MM.1S (cell line): ENCODE results near the gene PROKR2.

Experiments
- DNase-seq: peaks from one replicate; pipeline ENCODE4 v3.0.0-alpha.2; 2015
- H2AFZ ChIP-seq: fragments of 300-600 bp; sonication (generic); 2 replicates; pipeline ENCODE4 v1.6.0; 2016; ENCODE audit warnings: antibody characterized with exemption, low read length
- H3F3A ChIP-seq: fragments of 300-600 bp; sonication (generic); 2 replicates; pipeline ENCODE4 v1.6.1; 2016; ENCODE audit warnings: mild to moderate bottlenecking, antibody characterized with exemption, low read length, moderate library complexity, mixed read lengths; ENCODE audit not compliant: insufficient read depth
- H3K27ac ChIP-seq: fragments of 300-600 bp; sonication (generic); 2 replicates; pipeline ENCODE4 v1.5.1; 2016; ENCODE audit warnings: mild to moderate bottlenecking, low read length
- H3K27me3 ChIP-seq: fragments of 300-600 bp; sonication (generic); replicated peaks from 2 replicates; pipeline ENCODE4 v1.6.0; 2016; ENCODE audit warnings: low read length; ENCODE audit not compliant: insufficient read depth
- H3K36me3 ChIP-seq: fragments of 300-600 bp; sonication (generic); replicated peaks from 2 replicates; pipeline ENCODE4 v1.6.1; 2016; ENCODE audit warnings: mild to moderate bottlenecking, low read length, mixed read lengths; ENCODE audit not compliant: insufficient read depth
- H3K4me1 ChIP-seq: fragments of 300-600 bp; sonication (generic); 2 replicates; pipeline ENCODE4 v1.6.1; 2016; ENCODE audit warnings: low read length, mixed read lengths
- H3K4me2 ChIP-seq: fragments of 300-600 bp; sonication (generic); 2 replicates; pipeline ENCODE4 v1.6.0; 2016; ENCODE audit warnings: low read depth, low read length
- H3K4me3 ChIP-seq: fragments of 300-600 bp; sonication (generic); 2 replicates; pipeline ENCODE4 v1.5.1; 2016; ENCODE audit warnings: low read length, mixed read lengths
- H3K79me2 ChIP-seq: fragments of 300-600 bp; sonication (generic); 2 replicates; pipeline ENCODE4 v1.6.1; 2016; ENCODE audit warnings: mixed run types, low read length, mixed read lengths
- H3K9ac ChIP-seq: fragments of 300-600 bp; sonication (generic); 2 replicates; pipeline ENCODE4 v1.6.1; 2016; ENCODE audit warnings: low read length, mixed read lengths
- H3K9me2 ChIP-seq: fragments of 300-600 bp; sonication (generic); replicated peaks from 2 replicates; pipeline ENCODE4 v1.6.1; 2016; ENCODE audit warnings: mild to moderate bottlenecking, low read length, mixed read lengths; ENCODE audit not compliant: insufficient read depth
- H3K9me3 ChIP-seq: fragments of 300-600 bp; sonication (generic); replicated peaks from 2 replicates; pipeline ENCODE4 v1.6.1; 2016; ENCODE audit warnings: mild to moderate bottlenecking, low read length, mixed read lengths; ENCODE audit not compliant: insufficient read depth
- H4K20me1 ChIP-seq: fragments of 300-600 bp; sonication (generic); 2 replicates; pipeline ENCODE4 v1.6.1; 2016; ENCODE audit warnings: mild to moderate bottlenecking, low read length, moderate library complexity, mixed read lengths; ENCODE audit not compliant: insufficient read depth
- CTCF ChIP-seq: fragments of 300-600 bp; sonication (generic); IDR thresholded peaks from 2 replicates; pipeline ENCODE4 v1.5.1; 2016; ENCODE audit warnings: antibody characterized with exemption, low read length, mixed read lengths
- EZH2 ChIP-seq: fragments of 300-600 bp; sonication (generic); optimal IDR thresholded peaks from 2 replicates; pipeline ENCODE3; 2017; ENCODE audit warnings: low read depth, mild to moderate bottlenecking, antibody characterized with exemption, low read length, mixed read lengths
- EZH2phosphoT487 ChIP-seq: fragments of 300-600 bp; sonication (generic); IDR thresholded peaks from 2 replicates; pipeline ENCODE4 v1.6.1; 2018; ENCODE audit warnings: antibody characterized with exemption, low read length

Gene PROKR2

GRCh38 chr20:5268449-5268848 lies 48.3 kb downstream of the PROKR2 start:
- Histone ChIP-seq H3K4me2 (no peak overlapping the region), H2AFZ (no peak overlapping the region), H3K9me3 (no peaks in the 10 kb centered on the region), H3F3A (no peaks in the 10 kb centered on the region), H3K27ac (no peak overlapping the region), H3K4me3 (no peak overlapping the region), H3K79me2 (no peaks in the 10 kb centered on the region), H3K27me3 (no peaks in the 10 kb centered on the region), H3K36me3 (no peaks in the 10 kb centered on the region), H3K9me2 (no peaks in the 10 kb centered on the region), H3K4me1 (peaks cover 4% of the 10 kb centered on the region; the same call in 1 of the 2 replicates), H4K20me1 (no peaks in the 10 kb centered on the region), H3K9ac (no peak overlapping the region)
- DNase-seq = no peak
- TF ChIP-seq EZH2 (no peak), EZH2phosphoT487 (no peak), CTCF (no peak)

GRCh38 chr20:5267092-5267491 lies 49.7 kb downstream of the PROKR2 start:
- no peaks in the 10 kb centered on the region for H3K79me2 ChIP-seq
- no peak for DNase-seq
- TF ChIP-seq EZH2 (no peak), CTCF (no peak), EZH2phosphoT487 (no peak)
- H2AFZ ChIP-seq = no peak overlapping the region
- no peaks in the 10 kb centered on the region for H3K9me3 ChIP-seq
- H3K27me3 ChIP-seq = no peaks in the 10 kb centered on the region
- no peaks in the 10 kb centered on the region for H3K36me3 ChIP-seq
- H3K9ac ChIP-seq = no peak overlapping the region
- no peaks in the 10 kb centered on the region for H4K20me1 ChIP-seq
- no peaks in the 10 kb centered on the region for H3F3A ChIP-seq
- no peak overlapping the region for H3K27ac ChIP-seq
- H3K4me1 ChIP-seq = peaks cover 4% of the 10 kb centered on the region; the same call in 1 of the 2 replicates
- no peak overlapping the region for H3K4me3 ChIP-seq
- no peak overlapping the region for H3K4me2 ChIP-seq
- no peaks in the 10 kb centered on the region for H3K9me2 ChIP-seq
